Lower lobe of right lung (tissue), 2 donors: ENCODE results near the gene ARHGAP31. TPM values are rescaled to one million over a fixed set of nuclear protein-coding genes. Genes with fewer than 3 reads are reported as not detected.

ENCODE experiments used
- ATAC-seq, 2 donors: fragments of 200-7000 bp; cut with Tn5 transposase; one replicate each; pipeline ENCODE4 v1.9.1; 2020 to 2022; ENCODE audit warnings: mild to moderate bottlenecking in 2 of 2, moderate library complexity in 2 of 2
- DNase-seq: peaks from one replicate; pipeline ENCODE4 v3.0.0-alpha.2; 2020
- H3K27ac ChIP-seq: fragments of 200-600 bp; one replicate; pipeline ENCODE4 v1.8.0; 2022
- H3K27me3 ChIP-seq: fragments of 200-600 bp; one replicate; pipeline ENCODE4 v1.8.0; 2022; ENCODE audit warnings: low read depth
- H3K36me3 ChIP-seq: fragments of 200-600 bp; one replicate; pipeline ENCODE4 v1.8.0; 2022; ENCODE audit warnings: mild to moderate bottlenecking
- H3K4me1 ChIP-seq: fragments of 200-600 bp; one replicate; pipeline ENCODE4 v1.8.0; 2022
- H3K4me3 ChIP-seq: fragments of 200-600 bp; one replicate; pipeline ENCODE4 v1.8.0; 2022; ENCODE audit warnings: mild to moderate bottlenecking
- H3K9me3 ChIP-seq: fragments of 200-600 bp; one replicate; pipeline ENCODE4 v1.8.0; 2022
- intact Hi-C: fragments of 100-400 bp; cut with DNase I; formaldehyde crosslinking; loops from one replicate; pipeline ENCODE4 v1.11.0; 2022
- total RNA-seq: library from RNA; stranded (reverse); fragmentation: NEBNext Ultra II Directional; extraction: Animal tissue kit (Norgen Biotek cat#: 25700); gene quantifications from one replicate; pipeline ENCODE4 v1.2.1, GENCODE V29; 2021
- TF ChIP-seq, protein P1 (sequence below): fragments of 200-600 bp; IDR thresholded peaks from one replicate; pipeline ENCODE4 v1.8.0; 2022; ENCODE audit warnings: antibody characterized with exemption, mild to moderate bottlenecking
- donor health status: DM: no; HTN: yes; CAD: no; lungs with severe emphysema.

Gene ARHGAP31
- total RNA-seq, 1 donor from 2014 or later = 100 TPM

DNA sequence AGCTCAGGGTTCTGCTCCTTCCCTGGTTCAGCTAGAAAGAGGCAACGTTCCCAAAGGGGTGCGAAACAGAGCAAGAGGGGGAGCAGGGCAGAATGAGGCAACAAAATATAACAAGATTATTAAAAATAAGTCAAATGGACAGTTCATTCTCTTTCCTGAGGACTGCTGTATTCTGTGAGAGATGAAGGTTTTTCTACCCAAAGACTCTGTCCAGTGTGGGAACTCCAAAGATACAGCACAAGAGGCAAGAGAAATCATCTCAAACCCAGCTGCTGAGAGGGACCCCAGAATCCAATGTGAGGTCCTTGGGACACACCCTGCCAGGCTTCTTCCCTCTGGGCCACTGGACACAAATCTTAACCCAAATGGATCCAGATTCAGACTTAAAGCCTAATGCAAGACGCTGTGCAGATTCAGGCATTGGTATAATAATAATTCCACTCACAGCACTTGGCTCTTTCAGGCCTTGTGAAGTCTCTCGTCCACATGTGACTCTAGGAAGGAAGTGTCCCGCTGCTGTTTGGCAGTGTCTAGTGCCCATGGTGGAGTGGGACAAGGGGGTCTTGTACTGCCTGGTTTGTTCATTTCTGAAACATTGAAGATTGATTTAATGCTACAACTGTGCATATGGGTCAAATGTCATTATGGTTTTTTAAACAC is 14.5 kb upstream of the ARHGAP31 start:
- H3K27me3 ChIP-seq = no peaks in the 10 kb centered on the region
- ATAC-seq (no peak), DNase-seq (no peak)
- no peaks in the 10 kb centered on the region for H3K36me3 ChIP-seq
- no peak overlapping the region for H3K4me3 ChIP-seq
- peak overlapping the region; percentile 71 for H3K27ac ChIP-seq
- H3K9me3 ChIP-seq = no peaks in the 10 kb centered on the region
- intact Hi-C loops = no loop called here
- TF ChIP-seq, protein P1, sequence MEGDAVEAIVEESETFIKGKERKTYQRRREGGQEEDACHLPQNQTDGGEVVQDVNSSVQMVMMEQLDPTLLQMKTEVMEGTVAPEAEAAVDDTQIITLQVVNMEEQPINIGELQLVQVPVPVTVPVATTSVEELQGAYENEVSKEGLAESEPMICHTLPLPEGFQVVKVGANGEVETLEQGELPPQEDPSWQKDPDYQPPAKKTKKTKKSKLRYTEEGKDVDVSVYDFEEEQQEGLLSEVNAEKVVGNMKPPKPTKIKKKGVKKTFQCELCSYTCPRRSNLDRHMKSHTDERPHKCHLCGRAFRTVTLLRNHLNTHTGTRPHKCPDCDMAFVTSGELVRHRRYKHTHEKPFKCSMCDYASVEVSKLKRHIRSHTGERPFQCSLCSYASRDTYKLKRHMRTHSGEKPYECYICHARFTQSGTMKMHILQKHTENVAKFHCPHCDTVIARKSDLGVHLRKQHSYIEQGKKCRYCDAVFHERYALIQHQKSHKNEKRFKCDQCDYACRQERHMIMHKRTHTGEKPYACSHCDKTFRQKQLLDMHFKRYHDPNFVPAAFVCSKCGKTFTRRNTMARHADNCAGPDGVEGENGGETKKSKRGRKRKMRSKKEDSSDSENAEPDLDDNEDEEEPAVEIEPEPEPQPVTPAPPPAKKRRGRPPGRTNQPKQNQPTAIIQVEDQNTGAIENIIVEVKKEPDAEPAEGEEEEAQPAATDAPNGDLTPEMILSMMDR = no peak
- peaks cover 19% of the 10 kb centered on the region for H3K4me1 ChIP-seq

DNA sequence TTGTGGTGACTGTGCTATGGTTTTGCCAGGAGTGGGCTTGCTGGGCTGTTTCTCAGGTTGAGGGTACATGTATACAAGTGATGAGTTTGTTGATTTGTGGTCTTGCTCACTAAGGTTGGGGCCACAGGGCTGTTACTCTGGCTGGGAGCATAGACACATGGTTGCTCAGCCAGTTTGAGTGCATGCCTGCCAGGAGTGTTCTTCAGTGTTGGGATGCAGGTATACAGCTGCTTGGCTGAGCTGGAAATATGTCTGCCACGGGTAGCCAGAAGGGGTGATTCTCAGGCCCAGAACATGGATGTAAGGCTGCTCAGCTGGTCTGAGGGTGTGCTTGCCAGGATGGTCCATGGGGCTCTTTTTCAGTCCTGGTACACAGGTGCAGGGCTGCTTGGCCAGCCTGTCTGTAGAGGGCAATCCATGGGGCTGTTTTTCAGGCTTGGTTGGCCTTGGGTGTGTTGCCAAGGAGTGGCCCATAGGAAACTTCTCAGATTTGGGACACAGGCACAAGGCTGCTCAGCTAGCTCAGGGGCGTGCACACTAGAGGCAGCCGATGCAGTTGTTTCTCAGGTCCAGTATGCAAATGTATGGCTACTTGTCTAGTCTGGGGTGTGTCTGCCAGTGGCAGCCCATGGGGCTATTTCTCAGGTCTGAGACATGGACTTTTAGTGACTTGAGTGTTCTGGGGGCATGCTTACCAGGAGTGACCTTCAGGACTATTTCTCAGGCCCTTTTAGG is 5.3 kb upstream of the ARHGAP31 start:
- Histone ChIP-seq H3K4me1 (peaks cover 13% of the 10 kb centered on the region), H3K4me3 (no peak overlapping the region), H3K9me3 (peaks cover 10% of the 10 kb centered on the region), H3K27me3 (no peaks in the 10 kb centered on the region), H3K36me3 (no peaks in the 10 kb centered on the region), H3K27ac (no peak overlapping the region)
- TF ChIP-seq, protein P1 = no peak
- ATAC-seq (no peak), DNase-seq (no peak)
- intact Hi-C loops = no loop called here

DNA sequence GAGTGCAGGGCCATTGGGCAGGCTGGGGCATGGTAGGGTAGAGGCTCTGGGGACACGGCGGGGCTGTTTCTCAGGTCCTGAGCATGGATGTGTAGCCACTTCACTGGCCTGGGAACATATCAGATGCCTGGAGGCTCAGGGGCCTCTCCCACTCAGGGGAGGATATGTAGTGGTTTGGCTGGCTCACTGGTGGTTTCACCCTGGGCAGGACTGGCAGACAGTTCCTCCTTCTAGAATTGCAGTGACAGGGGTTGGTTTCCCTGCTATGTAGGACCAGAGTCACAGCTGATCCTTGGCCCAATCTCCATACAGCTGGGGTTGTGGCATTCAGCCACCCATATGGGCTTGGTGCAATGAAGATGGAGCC is 4.8 kb upstream of the ARHGAP31 start:
- TF ChIP-seq, protein P1 = no peak
- DNase-seq (no peak), ATAC-seq (peak in 1 of 2 donors; percentile 52)
- Histone ChIP-seq H3K4me3 (no peak overlapping the region), H3K27ac (no peak overlapping the region), H3K36me3 (no peaks in the 10 kb centered on the region), H3K4me1 (peaks cover 13% of the 10 kb centered on the region), H3K9me3 (peaks cover 10% of the 10 kb centered on the region), H3K27me3 (no peaks in the 10 kb centered on the region)
- intact Hi-C loops = no loop called here

DNA sequence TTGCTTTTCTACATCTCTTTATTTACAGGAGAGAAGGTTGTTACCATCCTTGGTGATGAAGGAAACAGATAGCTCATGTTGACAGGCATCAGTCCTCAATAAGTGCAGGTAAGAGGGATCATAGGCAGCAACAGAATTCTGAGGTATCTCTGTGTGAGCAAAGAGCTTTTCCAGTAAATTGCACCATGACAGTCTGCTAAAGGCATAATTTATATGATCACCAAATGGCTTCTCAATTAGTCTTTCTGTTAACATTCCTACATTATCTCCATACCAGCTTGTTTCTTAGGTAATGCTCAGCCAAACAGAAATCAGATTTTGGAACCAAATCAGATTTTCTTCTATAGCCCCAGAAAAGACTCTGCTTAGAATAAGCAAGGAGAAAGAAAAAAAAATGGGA is 3.6 kb upstream of the ARHGAP31 start:
- ATAC-seq = no peak

DNA sequence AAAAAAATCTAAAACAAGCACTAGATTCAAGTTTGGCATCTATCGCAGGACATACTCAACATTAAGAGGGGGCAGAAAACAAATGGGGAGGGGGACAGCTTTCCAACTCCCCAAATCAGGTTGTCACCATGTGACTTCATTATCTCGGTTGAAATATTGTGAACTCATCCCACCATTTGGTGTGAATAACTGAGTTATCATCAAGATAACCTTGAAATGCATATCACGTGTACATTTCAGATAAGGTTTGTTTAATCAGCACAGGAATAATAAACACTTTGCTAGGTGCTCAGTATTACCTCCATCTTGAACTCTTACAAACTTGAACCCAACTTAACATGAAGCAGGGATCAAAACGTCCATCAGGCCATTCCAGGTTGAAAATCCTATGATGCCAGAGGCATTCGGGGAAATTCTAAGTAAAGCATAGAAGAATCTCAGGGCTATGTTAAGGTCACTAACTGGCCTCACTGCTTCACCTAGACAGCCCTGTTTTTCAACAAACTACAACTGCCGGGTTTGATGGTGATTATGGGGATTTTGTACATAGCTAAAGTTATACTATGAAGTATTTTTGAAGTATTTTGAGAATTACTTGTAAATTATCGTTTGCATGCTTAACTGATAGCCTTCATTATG is 3.0 kb upstream of the ARHGAP31 start:
- Histone ChIP-seq H3K9me3 (peaks cover 10% of the 10 kb centered on the region), H3K4me1 (peaks cover 14% of the 10 kb centered on the region), H3K36me3 (no peaks in the 10 kb centered on the region), H3K4me3 (no peak overlapping the region), H3K27ac (no peak overlapping the region), H3K27me3 (no peaks in the 10 kb centered on the region)
- ATAC-seq (no peak), DNase-seq (no peak)
- TF ChIP-seq, protein P1 = no peak
- intact Hi-C loops = no loop called here

More for the DNA sequence above, 3.6 kb upstream of the ARHGAP31 start:
- no peak for DNase-seq
- intact Hi-C loops = no loop called here
- TF ChIP-seq, protein P1 = no peak
- H3K27me3 ChIP-seq = no peaks in the 10 kb centered on the region
- H3K27ac ChIP-seq = no peak overlapping the region
- no peak overlapping the region for H3K4me3 ChIP-seq
- H3K4me1 ChIP-seq = peaks cover 13% of the 10 kb centered on the region
- H3K36me3 ChIP-seq = no peaks in the 10 kb centered on the region
- peaks cover 10% of the 10 kb centered on the region for H3K9me3 ChIP-seq
